Mesenchymal stem cell (in vitro differentiated cells and primary cell): ENCODE data around the gene SOCS3.

ENCODE experiments used
- DNase-seq: peaks from one replicate; pipeline ENCODE4 v3.0.0-alpha.2; 2013
- H2AFZ ChIP-seq: one replicate; pipeline ENCODE4 v1.6.1; 2013; ENCODE audit warnings: low read depth, mild to moderate bottlenecking, control low read depth, inconsistent platforms, low read length, moderate library complexity
- H2AK5ac ChIP-seq: 2 replicates; pipeline ENCODE4 v1.6.1; 2013; ENCODE audit warnings: low read length, moderate library complexity, mild to moderate bottlenecking, inconsistent platforms; ENCODE audit not compliant: severe bottlenecking
- H2BK120ac ChIP-seq: one replicate; pipeline ENCODE4 v1.6.1; 2013; ENCODE audit warnings: low read depth, mild to moderate bottlenecking, inconsistent platforms, low read length, moderate library complexity
- H2BK12ac ChIP-seq, 2 experiments: one replicate each; pipeline ENCODE4 v1.6.1; 2013; ENCODE audit warnings: inconsistent platforms in 2 of 2, low read length in 2 of 2, mild to moderate bottlenecking in 2 of 2, moderate library complexity in 2 of 2, control low read depth in 1 of 2
- H2BK15ac ChIP-seq: one replicate; pipeline ENCODE4 v1.6.1; 2013; ENCODE audit warnings: mild to moderate bottlenecking, low read depth, inconsistent platforms; ENCODE audit not compliant: poor library complexity, severe bottlenecking
- H2BK5ac ChIP-seq: 2 replicates; pipeline ENCODE4 v1.6.1; 2013; ENCODE audit warnings: low read depth, mild to moderate bottlenecking, low read length, control low read depth, inconsistent platforms; ENCODE audit not compliant: poor library complexity, severe bottlenecking
- H3K14ac ChIP-seq, 2 experiments: one replicate each; pipeline ENCODE4 v1.6.1; 2013; ENCODE audit warnings: inconsistent platforms in 2 of 2, low read length in 2 of 2, control low read depth in 1 of 2, mild to moderate bottlenecking in 1 of 2, moderate library complexity in 1 of 2
- H3K18ac ChIP-seq, 2 experiments: one replicate each; pipeline ENCODE4 v1.6.1; 2013; ENCODE audit warnings: inconsistent platforms in 2 of 2, low read length in 2 of 2, control low read depth in 1 of 2, low read depth in 1 of 2, mild to moderate bottlenecking in 1 of 2
- H3K23ac ChIP-seq, 2 experiments: one replicate each; pipeline ENCODE4 v1.6.1; 2013; ENCODE audit warnings: inconsistent platforms in 2 of 2, low read length in 2 of 2, mild to moderate bottlenecking in 2 of 2, moderate library complexity in 2 of 2, control low read depth in 1 of 2
- H3K27ac ChIP-seq: 2 replicates; pipeline ENCODE4 v1.5.1; 2013; ENCODE audit warnings: mild to moderate bottlenecking, moderate library complexity, low read length, control low read depth, inconsistent platforms; ENCODE audit not compliant: poor library complexity, severe bottlenecking
- H3K27me3 ChIP-seq, 2 experiments: 2 replicates each; pipeline versions ENCODE4 v1.6.1 to v1.7.0; 2013; ENCODE audit warnings: low read length in 2 of 2, mild to moderate bottlenecking in 2 of 2, moderate library complexity in 2 of 2, control low read depth in 1 of 2, inconsistent platforms in 1 of 2; ENCODE audit not compliant: control insufficient read depth in 1 of 2, insufficient read depth in 1 of 2
- H3K36me3 ChIP-seq, 2 experiments: 2 replicates each; pipeline versions ENCODE4 v1.6.1 to v1.7.0; 2013; ENCODE audit warnings: low read length in 2 of 2, control low read depth in 1 of 2, inconsistent platforms in 1 of 2, low read depth in 1 of 2, mild to moderate bottlenecking in 1 of 2; ENCODE audit not compliant: insufficient read depth in 2 of 2, control insufficient read depth in 1 of 2
- H3K4ac ChIP-seq, 2 experiments: one replicate each; pipeline ENCODE4 v1.6.1; 2013; ENCODE audit warnings: inconsistent platforms in 2 of 2, low read length in 2 of 2, mild to moderate bottlenecking in 2 of 2, moderate library complexity in 2 of 2, control low read depth in 1 of 2, low read depth in 1 of 2
- H3K4me1 ChIP-seq: 2 replicates; pipeline ENCODE4 v1.6.1; 2013; ENCODE audit warnings: low read depth, low read length, control low read depth; ENCODE audit not compliant: control insufficient read depth, insufficient read depth
- H3K4me2 ChIP-seq: 2 replicates; pipeline ENCODE4 v1.6.1; 2013; ENCODE audit warnings: low read length, mild to moderate bottlenecking, inconsistent platforms; ENCODE audit not compliant: poor library complexity, severe bottlenecking
- H3K4me3 ChIP-seq, 2 experiments: 2 replicates each; pipeline versions ENCODE4 v1.5.1 to v1.7.0; 2013; ENCODE audit warnings: low read length in 2 of 2, mild to moderate bottlenecking in 2 of 2, control low read depth in 1 of 2, low read depth in 1 of 2; ENCODE audit not compliant: insufficient read depth in 1 of 2
- H3K79me1 ChIP-seq: replicated peaks from 2 replicates; pipeline ENCODE4 v1.6.1; 2013; ENCODE audit warnings: mild to moderate bottlenecking, control low read depth, low read length, inconsistent platforms; ENCODE audit not compliant: poor library complexity, severe bottlenecking
- H3K9ac ChIP-seq: 2 replicates; pipeline ENCODE4 v1.7.0; 2013; ENCODE audit warnings: mild to moderate bottlenecking, low read length, moderate library complexity
- H3K9me3 ChIP-seq: 2 replicates; pipeline ENCODE4 v1.7.0; 2013; ENCODE audit warnings: mild to moderate bottlenecking, low read length; ENCODE audit not compliant: control insufficient read depth
- H4K8ac ChIP-seq: one replicate; pipeline ENCODE4 v1.6.1; 2013; ENCODE audit warnings: inconsistent platforms, mild to moderate bottlenecking, low read length, moderate library complexity
- H4K91ac ChIP-seq: one replicate; pipeline ENCODE4 v1.6.1; 2013; ENCODE audit warnings: mild to moderate bottlenecking, low read length, inconsistent platforms
- WGBS: methylation state at CpG from one replicate; pipeline ENCODE4 v1.1.7; 2013; ENCODE audit warnings: mixed read lengths; 5-methylcytosine and 5-hydroxymethylcytosine counted together

Gene SOCS3

DNA sequence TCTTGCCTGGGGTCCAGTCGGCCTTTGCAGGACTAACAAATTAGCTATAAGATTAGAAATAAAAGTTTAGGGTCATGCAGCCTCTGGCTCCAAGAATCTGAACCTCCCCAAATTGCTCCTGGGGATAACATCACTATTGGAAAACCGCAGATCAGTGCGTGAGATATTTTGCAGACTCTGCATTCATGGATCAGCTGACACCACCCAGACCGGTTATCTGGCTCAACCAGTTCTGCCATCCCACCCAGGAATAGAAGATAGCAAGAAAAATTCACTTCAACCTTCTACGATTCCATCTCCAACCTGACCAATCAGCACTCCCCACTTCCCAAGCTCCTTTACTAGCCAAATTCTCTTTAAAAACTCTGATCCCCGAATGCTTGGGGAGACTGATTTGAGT is 14.3 kb upstream of the SOCS3 start:
- H3K9ac ChIP-seq, result peak overlapping the region; percentile 88
- H3K4me2 ChIP-seq, result no peak overlapping the region
- H3K9me3 ChIP-seq, result no peaks in the 10 kb centered on the region
- H3K4me1 ChIP-seq, result peaks cover 32% of the 10 kb centered on the region
- no peak overlapping the region for H3K23ac ChIP-seq
- peak overlapping the region; percentile 71 for H2BK5ac ChIP-seq
- H2BK12ac ChIP-seq, result no peak overlapping the region
- no peak for DNase-seq
- H2BK15ac ChIP-seq, result peak overlapping the region; percentile 20
- 59% methylated on average over 6 of the region's 6 CpGs for WGBS
- peak overlapping the region in 1 of 2 experiments; percentile 25 for H3K18ac ChIP-seq
- H3K36me3 ChIP-seq, result no peaks in the 10 kb centered on the region
- H3K27me3 ChIP-seq, result no peaks in the 10 kb centered on the region
- H3K79me1 ChIP-seq, result peaks cover 2% of the 10 kb centered on the region
- no peak overlapping the region for H4K8ac ChIP-seq
- H3K4ac ChIP-seq, result no peak overlapping the region
- H3K4me3 ChIP-seq, result no peak overlapping the region
- H3K14ac ChIP-seq, result no peak overlapping the region
- H3K27ac ChIP-seq, result peak overlapping the region; percentile 97
- H2AFZ ChIP-seq, result no peak overlapping the region
- H2AK5ac ChIP-seq, result peak overlapping the region; percentile 81
- H4K91ac ChIP-seq, result no peak overlapping the region
- no peak overlapping the region for H2BK120ac ChIP-seq

DNA sequence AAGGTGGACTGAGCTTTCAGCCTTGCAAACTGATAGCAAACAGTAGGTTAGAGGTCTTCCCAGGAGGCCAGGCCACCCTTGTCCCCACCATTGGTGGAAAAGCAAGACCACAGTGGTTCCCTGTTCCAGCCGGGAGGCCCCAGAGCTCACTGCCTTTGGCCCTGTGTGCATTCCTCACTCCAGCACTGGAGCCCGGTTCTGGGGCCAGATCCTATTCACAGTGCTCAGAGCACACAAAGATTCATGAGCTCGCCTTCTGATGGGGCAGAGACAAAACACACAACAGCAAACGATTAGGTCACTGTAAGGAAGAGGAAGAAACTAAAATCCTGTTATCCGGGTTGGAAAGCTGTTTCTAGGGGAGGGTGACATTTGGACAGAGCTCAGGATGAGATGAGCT is 13.0 kb upstream of the SOCS3 start:
- H2BK15ac ChIP-seq, result peak overlapping the region; percentile 60
- H2AK5ac ChIP-seq, result peak overlapping the region; percentile 12
- peaks cover 29% of the 10 kb centered on the region for H3K4me1 ChIP-seq
- WGBS, result 60% methylated on average over 5 of the region's 5 CpGs
- H3K4me2 ChIP-seq, result no peak overlapping the region
- peaks cover 2% of the 10 kb centered on the region for H3K79me1 ChIP-seq
- peak overlapping the region; percentile 62 for H2BK5ac ChIP-seq
- peak overlapping the region; percentile 5 for H2AFZ ChIP-seq
- no peak overlapping the region for H3K27ac ChIP-seq
- H4K8ac ChIP-seq, result peak overlapping the region; percentile 81
- no peaks in the 10 kb centered on the region for H3K36me3 ChIP-seq
- peak overlapping the region; percentile 60 to 82 for H3K18ac ChIP-seq
- peak overlapping the region; percentile 81 for H4K91ac ChIP-seq
- peak overlapping the region; percentile 49 to 80 for H2BK12ac ChIP-seq
- peak overlapping the region; percentile 73 for H2BK120ac ChIP-seq
- H3K9me3 ChIP-seq, result no peaks in the 10 kb centered on the region
- H3K27me3 ChIP-seq, result no peaks in the 10 kb centered on the region
- no peak overlapping the region for H3K4me3 ChIP-seq
- peak overlapping the region; percentile 56 for H3K9ac ChIP-seq
- peak overlapping the region in 1 of 2 experiments; percentile 70 for H3K23ac ChIP-seq
- no peak for DNase-seq
- H3K14ac ChIP-seq, result peak overlapping the region in 1 of 2 experiments; percentile 55
- H3K4ac ChIP-seq, result peak overlapping the region; percentile 4 to 40

DNA sequence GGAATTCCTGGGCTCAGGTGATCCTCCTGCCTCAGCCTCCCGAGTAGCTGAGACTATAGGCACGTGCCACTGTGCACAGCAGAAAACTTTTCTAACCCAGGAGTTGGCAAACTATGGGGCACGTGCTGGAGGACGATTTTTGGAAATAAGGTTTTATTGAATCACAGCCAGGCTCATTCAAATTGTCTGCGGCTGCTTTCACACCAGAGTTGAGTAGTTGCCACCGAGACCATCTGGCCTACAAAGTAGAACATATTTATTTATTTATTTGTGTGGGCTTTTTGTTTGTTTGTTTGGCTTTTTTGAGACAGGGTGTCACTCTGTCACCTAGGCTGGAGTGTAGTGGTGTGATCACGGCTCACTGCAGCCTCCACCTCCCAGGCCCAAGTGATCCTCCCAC is 11.2 kb upstream of the SOCS3 start:
- no peak overlapping the region for H3K23ac ChIP-seq
- H2BK15ac ChIP-seq, result no peak overlapping the region
- H2AK5ac ChIP-seq, result peak overlapping the region; percentile 77
- H4K8ac ChIP-seq, result peak overlapping the region; percentile 9
- no peak overlapping the region for H2BK120ac ChIP-seq
- H3K36me3 ChIP-seq, result no peaks in the 10 kb centered on the region
- no peak overlapping the region for H3K4me3 ChIP-seq
- peaks cover 2% of the 10 kb centered on the region for H3K79me1 ChIP-seq
- no peak for DNase-seq
- H3K4ac ChIP-seq, result no peak overlapping the region
- no peak overlapping the region for H3K4me2 ChIP-seq
- H3K18ac ChIP-seq, result no peak overlapping the region
- H2BK12ac ChIP-seq, result no peak overlapping the region
- WGBS, result 90% methylated on average over 6 of the region's 7 CpGs
- no peak overlapping the region for H3K9ac ChIP-seq
- no peak overlapping the region for H3K27ac ChIP-seq
- H2AFZ ChIP-seq, result no peak overlapping the region
- H3K9me3 ChIP-seq, result no peaks in the 10 kb centered on the region
- peaks cover 37% of the 10 kb centered on the region for H3K4me1 ChIP-seq
- no peak overlapping the region for H3K14ac ChIP-seq
- no peaks in the 10 kb centered on the region for H3K27me3 ChIP-seq
- no peak overlapping the region for H4K91ac ChIP-seq
- no peak overlapping the region for H2BK5ac ChIP-seq

DNA sequence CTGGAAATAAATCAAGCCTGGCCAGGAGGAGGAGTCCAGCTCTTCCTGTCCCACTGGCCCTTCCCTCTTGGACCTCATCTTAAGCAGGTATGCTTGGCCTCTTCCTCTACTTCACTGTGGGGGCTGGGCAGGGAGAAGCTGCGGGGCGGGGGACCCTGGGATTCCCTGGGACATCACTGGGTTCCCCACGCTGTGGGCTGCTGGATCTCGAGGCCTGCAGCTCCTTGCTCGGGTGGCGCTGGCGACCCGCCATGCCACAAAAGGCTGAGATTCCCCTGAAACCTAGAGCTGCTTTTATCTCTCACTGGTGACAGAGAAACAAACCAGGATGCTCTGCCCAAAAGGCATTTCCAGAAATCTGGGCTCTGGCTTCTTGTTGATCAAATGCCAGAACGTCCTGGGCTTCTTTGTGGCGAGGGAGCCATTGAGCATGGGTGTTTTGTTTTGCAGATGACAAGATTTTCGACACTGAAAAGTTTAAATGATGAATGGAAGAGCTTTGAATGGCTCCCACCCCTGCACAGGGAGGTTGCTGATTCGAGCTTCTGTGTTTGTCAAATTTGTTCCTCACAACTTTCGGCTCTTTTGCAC is 10.0 kb upstream of the SOCS3 start:
- Histone ChIP-seq H3K4ac (peak overlapping the region in 1 of 2 experiments; percentile 2), H3K79me1 (peaks cover 2% of the 10 kb centered on the region), H3K27me3 (no peaks in the 10 kb centered on the region), H2BK120ac (no peak overlapping the region), H3K27ac (no peak overlapping the region), H4K8ac (no peak overlapping the region), H3K9ac (no peak overlapping the region), H3K4me1 (peaks cover 40% of the 10 kb centered on the region), H3K36me3 (no peaks in the 10 kb centered on the region), H2BK12ac (no peak overlapping the region), H3K4me2 (no peak overlapping the region), H3K14ac (no peak overlapping the region), H2BK5ac (no peak overlapping the region), H3K23ac (no peak overlapping the region), H4K91ac (peak overlapping the region; percentile 64), H3K9me3 (no peaks in the 10 kb centered on the region), H2BK15ac (no peak overlapping the region), H3K18ac (peak overlapping the region in 1 of 2 experiments; percentile 18), H2AK5ac (peak overlapping the region; percentile 62), H2AFZ (no peak overlapping the region), H3K4me3 (no peak overlapping the region)
- 66% methylated on average over 13 of the region's 13 CpGs for WGBS
- DNase-seq, result no peak
